Testis (tissue), 3 donors: ENCODE data around the gene DOK5. TPM values are rescaled to one million over a fixed set of nuclear protein-coding genes. Genes with fewer than 3 reads are reported as not detected.
A peak's percentile ranks its signal among the peaks of the same experiment; 100 is the strongest.

ENCODE experiments used
- DNase-seq: peaks from one replicate; pipeline ENCODE4 v3.0.0-alpha.2; 2019
- H3K27ac ChIP-seq, 2 donors: fragments of 200-600 bp; sonication (generic); one replicate each; pipeline ENCODE4 v1.5.1; 2019
- H3K27me3 ChIP-seq: fragments of 200-600 bp; sonication (generic); one replicate; pipeline ENCODE4 v1.5.1; 2019
- H3K36me3 ChIP-seq: fragments of 200-600 bp; sonication (generic); one replicate; pipeline ENCODE4 v1.5.1; 2017; ENCODE audit warnings: low read depth; ENCODE audit errors: missing control alignments
- H3K4me1 ChIP-seq: fragments of 200-600 bp; sonication (generic); one replicate; pipeline ENCODE4 v1.5.1; 2019
- H3K4me3 ChIP-seq, 2 donors: fragments of 200-600 bp; sonication (generic); one replicate each; pipeline ENCODE4 v1.5.1; 2017 to 2019
- H3K9me3 ChIP-seq: fragments of 200-600 bp; sonication (generic); one replicate; pipeline ENCODE4 v1.5.1; 2017
- CTCF ChIP-seq, 3 experiments: fragments of 450-650 bp in 2 of 3; fragments of 200-600 bp in 1 of 3; sonication (generic) in 1 of 3; IDR thresholded peaks; one replicate each; pipeline ENCODE4 v1.5.1; 2016 to 2019; ENCODE audit warnings: antibody characterized with exemption in 3 of 3, mild to moderate bottlenecking in 2 of 3, moderate library complexity in 1 of 3
- POLR2A ChIP-seq: fragments of 450-650 bp; IDR thresholded peaks from one replicate; pipeline ENCODE4 v1.6.1; 2017; ENCODE audit warnings: antibody characterized with exemption, mild to moderate bottlenecking, moderate library complexity
- WGBS, 2 donors: methylation state at CpG; one replicate each; pipeline ENCODE4 v1.1.5; 2018; 5-methylcytosine and 5-hydroxymethylcytosine counted together
- intact Hi-C: fragments of 100-400 bp; cut with DNase I; formaldehyde crosslinking; loops from one replicate; pipeline ENCODE4 v1.15.1; 2023; ENCODE audit warnings: low total_unique reads
- polyA plus RNA-seq: library from polyadenylated mRNA; stranded (reverse); fragments of 350-450 nt; fragmentation: Illumina TruSeq; extraction: RNeasy Lipid Tissue Mini Kit (QIAGEN cat#74804); gene quantifications from one replicate; pipeline ENCODE4 v1.2.3, GENCODE V29; 2014; ENCODE audit warnings: low read depth, low replicate concordance; ENCODE audit not compliant: insufficient read depth
- total RNA-seq, 2 donors: library from RNA; depleted of rRNA; stranded (reverse); fragments of >200 nt; gene quantifications; one replicate each; pipeline ENCODE4 v1.2.3, GENCODE V29; 2016

DOK5 gene
- total and polyA plus RNA-seq, 3 donors from 2014 or later: 1.0 to 3.1 (median 1.7) TPM

DNA sequence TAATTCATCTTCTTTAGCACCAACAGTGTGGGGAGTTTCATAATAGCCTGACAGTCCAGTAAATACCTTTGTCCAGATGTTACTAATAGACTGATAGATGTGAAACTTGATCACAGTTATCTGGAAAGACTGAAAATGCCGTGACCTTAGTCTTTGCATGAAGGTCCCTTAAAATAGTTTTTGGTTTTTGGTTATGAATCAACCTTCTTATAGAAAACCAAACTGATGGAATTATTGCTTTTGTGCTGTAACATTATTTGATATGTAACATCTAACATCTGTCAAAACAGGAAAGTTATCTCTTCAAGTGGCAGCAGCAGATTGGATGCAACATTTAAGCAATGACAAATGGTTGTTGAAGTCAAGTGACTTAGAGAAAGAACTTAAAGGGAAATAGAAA lies 190.4 kb downstream of the DOK5 start:
- H3K4me3 ChIP-seq: no peak overlapping the region
- H3K9me3 ChIP-seq: no peaks in the 10 kb centered on the region
- no peak overlapping the region for H3K27ac ChIP-seq
- no peak for TF ChIP-seq POLR2A
- no peak for TF ChIP-seq CTCF (IDR thresholded peaks at IDR 0.05)
- 89 to 97% methylated on average over 1 of the region's 1 CpG for WGBS, 2 donors
- intact Hi-C loops: no loop called here
- no peaks in the 10 kb centered on the region for H3K27me3 ChIP-seq
- peaks cover 3% of the 10 kb centered on the region for H3K4me1 ChIP-seq
- no peaks in the 10 kb centered on the region for H3K36me3 ChIP-seq
- no peak for DNase-seq

- peaks cover 3% of the 10 kb centered on the region for H3K4me1 ChIP-seq
- TF ChIP-seq POLR2A (no peak), CTCF (IDR thresholded peaks at IDR 0.05) (peak in 2 of 3 experiments; percentile 30 to 61)
- no peak overlapping the region for H3K27ac ChIP-seq
- H3K9me3 ChIP-seq: no peaks in the 10 kb centered on the region
- intact Hi-C loops: no loop called here
- no peaks in the 10 kb centered on the region for H3K36me3 ChIP-seq
- no peak overlapping the region for H3K4me3 ChIP-seq
- no peaks in the 10 kb centered on the region for H3K27me3 ChIP-seq
- 22 to 32% methylated on average over 12 of the region's 12 CpGs for WGBS, 2 donors
- DNase-seq: peak; percentile 44
Measured at GRCh38 chr20:54668271-54669039, 193.1 kb downstream of the DOK5 start.

DNA sequence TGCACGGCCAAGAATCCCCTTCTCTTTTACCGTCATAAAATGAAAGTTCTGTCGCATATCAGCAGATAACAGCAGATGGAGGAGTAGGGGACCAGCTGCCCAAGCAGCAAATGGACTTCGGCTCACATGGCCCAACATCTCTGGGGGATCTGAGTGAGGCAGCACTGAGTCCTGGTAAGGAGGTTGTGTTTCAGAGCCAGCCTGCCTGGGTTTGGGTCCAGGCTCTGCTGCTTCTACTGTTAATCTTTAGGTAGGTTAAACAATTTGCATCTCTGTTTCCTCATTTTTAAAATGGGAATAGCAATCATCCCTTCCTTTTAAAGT lies 193.6 kb downstream of the DOK5 start:
- Histone ChIP-seq H3K36me3 (no peaks in the 10 kb centered on the region), H3K9me3 (no peaks in the 10 kb centered on the region), H3K4me1 (peaks cover 3% of the 10 kb centered on the region), H3K27me3 (no peaks in the 10 kb centered on the region), H3K27ac (no peak overlapping the region), H3K4me3 (no peak overlapping the region)
- intact Hi-C loops: no loop called here
- TF ChIP-seq CTCF (IDR thresholded peaks at IDR 0.05): no peak
- DNase-seq: no peak
- WGBS, 2 donors: 20 to 34% methylated on average over 4 of the region's 4 CpGs

GRCh38 chr20:54678253-54678652 lies 202.9 kb downstream of the DOK5 start:
- intact Hi-C loops: no loop called here
- TF ChIP-seq POLR2A (no peak), CTCF (IDR thresholded peaks at IDR 0.05) (no peak)

GRCh38 chr20:54680439-54680838 lies 205.0 kb downstream of the DOK5 start:
- H3K36me3 ChIP-seq: no peaks in the 10 kb centered on the region

More at GRCh38 chr20:54678253-54678652, 202.9 kb downstream of the DOK5 start:
- no peaks in the 10 kb centered on the region for H3K4me1 ChIP-seq
- H3K9me3 ChIP-seq: no peaks in the 10 kb centered on the region
- DNase-seq: no peak
- 57% methylated on average over 1 of the region's 1 CpG for WGBS, 2 donors
- H3K4me3 ChIP-seq: no peak overlapping the region
- H3K36me3 ChIP-seq: no peaks in the 10 kb centered on the region
- H3K27me3 ChIP-seq: no peaks in the 10 kb centered on the region
- H3K27ac ChIP-seq: no peak overlapping the region

More at GRCh38 chr20:54680439-54680838, 205.0 kb downstream of the DOK5 start:
- H3K4me3 ChIP-seq: no peak overlapping the region
- 29 to 35% methylated on average over 5 of the region's 5 CpGs for WGBS, 2 donors
- intact Hi-C loops: no loop called here
- TF ChIP-seq CTCF (IDR thresholded peaks at IDR 0.05) (no peak), POLR2A (no peak)
- H3K27me3 ChIP-seq: no peaks in the 10 kb centered on the region
- DNase-seq: no peak
- H3K9me3 ChIP-seq: no peaks in the 10 kb centered on the region
- H3K27ac ChIP-seq: no peak overlapping the region
- no peaks in the 10 kb centered on the region for H3K4me1 ChIP-seq
